RKO (cell line): ENCODE data around the gene SEC63.
"Not testable (repeated sequence)": the region's sequence is repeated elsewhere in the genome, so short reads cannot be mapped to it uniquely, and the experiment has no call there.

Experiments
- DNase-seq: peaks from one replicate; pipeline ENCODE4 v3.0.0-alpha.2; 2016; ENCODE audit warnings: low spot score

The SEC63 gene

DNA sequence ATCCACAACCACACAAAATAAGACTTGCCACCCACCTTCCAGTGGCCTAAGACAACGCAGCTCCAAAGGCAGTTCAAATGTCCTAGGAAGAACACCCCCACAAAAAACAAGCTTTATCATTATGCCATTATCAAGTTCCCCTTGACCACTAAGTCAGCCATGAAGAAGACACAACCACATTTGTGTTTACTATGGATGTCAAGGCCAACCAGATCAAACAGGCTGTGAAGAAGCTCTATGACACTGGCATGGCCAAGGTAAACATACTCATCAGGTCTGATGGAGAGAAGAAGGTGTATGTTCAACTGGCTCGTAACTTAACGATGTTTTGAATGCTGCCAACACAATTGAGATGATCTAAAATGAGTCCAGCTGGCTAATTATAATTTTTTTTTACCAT is 26.1 kb downstream of the SEC63 start:
- no peak for DNase-seq

DNA sequence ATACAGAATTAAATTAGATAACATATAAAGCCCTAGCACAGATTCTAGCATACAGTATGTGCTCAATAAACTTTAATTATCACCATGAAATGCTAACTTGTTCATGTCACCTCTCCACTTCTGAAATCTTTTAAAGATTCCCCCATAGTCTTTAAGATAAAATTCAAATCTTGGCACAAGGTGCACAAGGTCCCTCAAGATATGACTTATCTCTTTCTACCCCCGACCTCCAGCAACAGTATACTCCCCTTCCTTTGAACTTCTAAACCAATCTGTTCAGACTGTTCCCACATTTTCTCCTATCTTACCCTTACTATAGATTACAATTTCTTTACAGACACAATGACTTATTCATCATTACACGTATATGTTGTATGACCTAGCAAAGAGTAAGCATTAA is 29.0 kb downstream of the SEC63 start:
- no peak for DNase-seq

DNA sequence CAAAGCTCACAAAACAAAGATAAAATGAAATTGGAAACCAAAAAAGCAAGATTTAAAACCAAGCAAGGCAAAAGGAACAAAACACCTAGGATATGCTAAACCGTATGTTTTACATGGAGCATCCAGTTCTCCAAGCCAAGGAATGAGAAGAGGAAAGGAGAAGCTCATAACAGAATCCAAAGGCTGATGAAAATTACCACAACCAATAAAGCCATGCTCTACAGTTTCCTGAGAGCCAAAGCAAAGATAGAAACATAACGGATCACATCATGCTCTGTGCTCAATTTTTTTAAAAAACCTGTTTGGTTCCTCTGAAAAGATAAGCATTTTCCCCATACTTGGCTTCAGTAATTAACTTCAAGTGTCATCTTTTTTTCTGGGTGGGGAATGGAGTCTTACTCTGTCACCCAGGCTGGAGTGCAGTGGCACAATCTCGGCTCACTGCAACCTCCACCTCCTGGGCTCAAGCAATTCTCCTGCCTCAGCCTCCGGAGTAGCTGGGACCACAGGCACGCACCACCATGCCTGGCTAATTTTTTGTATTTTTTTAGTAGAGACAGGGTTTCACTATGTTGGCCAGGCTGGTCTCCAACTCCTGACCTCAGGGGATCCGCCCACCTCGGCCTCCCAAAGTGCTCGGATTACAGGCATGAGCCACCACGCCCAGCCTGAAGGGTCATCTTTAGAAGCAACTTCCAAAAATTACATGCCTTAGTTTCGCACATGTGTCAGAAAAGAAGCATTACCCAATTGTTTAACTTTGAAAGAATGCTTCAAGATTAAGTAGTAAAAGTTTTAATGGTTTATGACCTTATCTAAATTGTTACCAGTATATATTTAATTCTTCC is 31.1 kb downstream of the SEC63 start:
- DNase-seq: not testable (repeated sequence)

DNA sequence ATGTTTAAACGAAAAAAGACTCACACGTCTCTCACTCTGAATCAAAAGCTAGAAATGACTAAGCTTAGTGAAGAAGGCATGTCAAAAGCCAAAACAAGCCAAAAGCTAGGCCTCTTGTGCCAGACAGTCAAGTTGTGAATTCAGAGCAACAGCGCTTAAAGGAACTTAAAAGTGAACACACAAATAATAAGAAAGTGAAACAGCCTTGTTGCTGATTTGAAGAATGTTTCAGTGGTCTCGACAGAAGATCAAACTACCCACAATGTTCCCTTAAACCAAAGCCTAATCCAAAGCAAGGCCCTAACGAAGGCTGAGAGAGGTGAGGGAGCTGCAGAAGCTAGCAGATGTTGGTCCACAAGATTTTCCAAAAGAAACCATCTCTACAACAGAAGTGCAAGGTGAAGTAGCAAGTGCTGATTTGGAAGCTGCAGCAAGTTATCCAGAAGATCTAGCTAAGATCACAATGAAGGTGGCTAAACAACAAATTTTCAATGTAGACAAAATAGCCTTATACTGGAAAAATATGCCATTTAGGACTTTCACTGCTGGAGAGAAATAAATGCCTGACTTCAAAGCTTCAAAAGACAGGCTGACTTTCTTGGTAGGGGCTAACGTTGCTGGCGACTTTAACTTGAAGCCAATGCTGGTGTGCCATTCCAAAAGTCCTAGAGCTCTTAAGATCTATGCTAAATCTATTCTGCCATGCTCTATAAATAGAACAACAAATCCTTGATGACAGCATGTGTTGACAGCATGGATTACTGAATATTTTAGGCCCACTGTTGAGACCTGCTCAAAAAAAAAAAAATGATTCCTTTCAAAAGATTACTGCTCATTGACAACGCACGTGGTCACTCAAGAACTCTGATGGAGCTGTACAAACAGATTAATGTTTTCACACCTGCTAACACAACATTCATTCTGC is 40.3 kb downstream of the SEC63 start:
- DNase-seq: no peak

DNA sequence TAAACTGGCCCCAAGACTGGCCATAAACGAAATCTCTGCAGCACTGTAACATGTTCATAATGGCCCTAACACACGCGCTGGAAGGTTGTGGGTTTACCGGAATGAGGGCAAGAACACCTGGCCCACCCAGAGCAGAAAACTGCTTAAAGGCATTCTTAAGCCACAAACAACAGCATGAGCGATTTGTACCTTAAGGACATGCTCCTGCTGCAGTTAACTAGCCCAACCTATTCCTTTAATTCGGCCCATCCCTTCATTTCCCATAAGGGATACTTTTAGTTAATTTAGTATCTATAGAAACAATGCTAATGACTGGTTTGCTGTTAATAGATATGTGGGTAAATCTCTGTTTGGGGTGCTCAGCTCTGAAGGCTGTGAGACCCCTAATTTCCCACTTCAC is 41.0 kb downstream of the SEC63 start:
- not testable (repeated sequence) for DNase-seq

DNA sequence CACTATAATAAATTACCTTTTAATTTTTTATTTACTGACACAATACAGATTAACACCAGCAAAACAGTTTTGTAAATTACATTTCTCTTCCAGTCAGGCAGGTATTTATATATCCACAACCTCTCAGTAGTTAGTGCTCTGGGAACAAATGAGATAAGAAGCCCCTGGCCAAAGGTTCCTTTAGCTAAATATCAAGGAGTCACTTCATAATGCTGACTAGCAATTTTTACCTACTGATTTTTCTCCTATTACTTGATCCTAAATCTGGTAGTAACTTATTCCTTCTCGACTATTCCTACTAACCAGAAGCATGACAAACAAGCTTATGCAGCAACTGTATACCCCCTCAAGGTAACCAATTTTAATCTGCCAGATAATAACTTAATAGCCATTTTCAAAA is 46.3 kb downstream of the SEC63 start:
- no peak for DNase-seq

DNA sequence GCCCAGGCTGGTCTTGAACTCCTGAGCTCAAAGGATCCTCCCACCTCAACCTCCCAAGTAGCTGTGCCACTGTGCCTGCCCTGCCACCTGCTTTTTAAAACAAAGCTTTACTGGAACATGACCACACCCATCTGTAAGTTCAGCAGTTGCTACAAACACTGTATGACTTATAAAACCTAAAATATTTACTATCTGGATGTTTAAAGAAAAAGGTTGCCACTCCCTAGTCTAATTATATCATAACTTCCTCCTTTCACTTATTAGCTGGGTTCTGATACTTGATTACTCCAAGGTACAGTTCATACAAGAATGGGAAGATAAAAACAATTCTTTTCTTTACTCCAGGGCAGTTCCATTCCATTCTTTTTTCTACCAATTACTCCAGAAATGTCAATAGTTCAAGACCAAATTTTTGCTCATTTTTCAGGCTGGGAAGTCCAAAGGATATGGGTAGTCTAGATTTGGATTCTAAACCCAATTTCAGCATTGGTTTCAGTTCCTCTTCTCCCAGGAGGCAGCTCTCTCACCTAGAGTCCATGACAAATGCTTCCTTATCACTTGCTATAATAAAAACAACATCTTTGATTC is 63.1 kb downstream of the SEC63 start:
- DNase-seq: no peak

DNA sequence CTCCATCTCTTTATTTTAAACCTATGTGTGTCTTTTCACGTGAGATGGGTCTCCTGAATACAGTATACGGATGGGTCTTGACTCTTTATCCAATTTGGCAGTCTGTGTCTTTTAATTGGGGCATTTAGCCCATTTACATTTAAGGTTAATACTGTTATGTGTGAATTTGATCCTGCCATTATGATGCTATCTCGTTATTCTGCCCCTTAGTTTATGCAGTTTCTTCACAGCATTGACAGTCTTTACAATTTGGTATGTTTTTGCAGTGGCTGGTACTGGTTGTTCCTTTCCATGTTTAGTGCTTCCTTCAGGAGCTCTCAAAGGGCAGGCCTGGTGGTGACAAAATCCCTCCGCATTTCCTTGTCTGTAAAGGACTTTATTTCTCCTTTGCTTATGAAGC is 67.6 kb downstream of the SEC63 start:
- not testable (repeated sequence) for DNase-seq

DNA sequence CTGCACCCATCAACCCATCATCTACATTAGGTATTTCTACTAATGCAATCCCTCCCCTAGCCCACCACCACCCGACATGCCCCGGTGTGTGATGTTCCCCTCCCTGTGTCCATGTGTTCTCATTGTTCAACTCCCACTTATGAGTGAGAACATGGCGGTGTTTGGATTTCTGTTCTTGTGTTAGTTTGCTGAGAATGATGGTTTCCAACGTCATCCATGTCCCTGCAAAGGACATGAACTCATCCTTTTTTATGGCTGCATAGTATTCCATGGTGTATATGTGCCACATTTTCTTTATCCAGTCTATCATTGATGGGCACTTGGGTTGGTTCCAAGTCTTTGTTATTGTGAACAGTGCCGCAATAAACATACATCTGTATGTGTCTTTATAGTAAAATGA is 72.1 kb downstream of the SEC63 start:
- DNase-seq: not testable (repeated sequence)

DNA sequence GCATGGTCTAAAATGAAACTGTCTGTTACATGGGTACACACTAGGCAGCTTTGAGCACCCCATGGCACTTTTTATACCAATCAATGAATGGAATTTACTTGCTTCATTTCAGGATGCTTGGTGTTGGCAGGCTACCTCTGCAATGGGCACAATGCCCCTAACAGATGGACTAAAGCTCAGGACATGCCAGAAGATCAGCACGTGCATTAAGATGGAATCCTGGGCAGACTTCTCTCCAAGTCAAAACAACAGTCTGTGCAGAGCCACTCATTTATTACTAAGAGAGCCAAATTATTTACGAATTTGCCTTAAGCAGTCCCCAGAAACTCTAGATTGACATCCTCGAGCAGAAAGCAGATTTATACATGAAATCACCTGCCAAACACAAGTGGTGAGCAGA is 78.1 kb downstream of the SEC63 start:
- no peak for DNase-seq

DNA sequence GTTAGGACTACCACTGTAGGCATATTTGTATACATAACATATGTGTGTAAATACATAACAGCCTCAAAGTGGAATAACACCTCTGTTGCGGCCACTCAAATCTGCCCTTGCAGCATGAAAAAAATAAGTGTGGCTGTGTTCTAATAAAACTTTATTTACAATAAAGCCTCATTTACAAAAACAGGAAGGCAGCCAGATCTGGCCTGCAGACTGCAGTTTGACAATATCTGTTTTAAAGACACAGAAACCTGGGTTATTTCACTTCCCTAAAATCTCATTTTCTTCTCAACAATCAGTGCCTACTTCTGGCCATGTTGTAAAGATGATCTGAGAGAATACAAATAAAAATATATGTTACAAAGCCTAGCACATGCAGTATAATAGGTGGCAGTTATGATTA is 80.0 kb downstream of the SEC63 start:
- no peak for DNase-seq

DNA sequence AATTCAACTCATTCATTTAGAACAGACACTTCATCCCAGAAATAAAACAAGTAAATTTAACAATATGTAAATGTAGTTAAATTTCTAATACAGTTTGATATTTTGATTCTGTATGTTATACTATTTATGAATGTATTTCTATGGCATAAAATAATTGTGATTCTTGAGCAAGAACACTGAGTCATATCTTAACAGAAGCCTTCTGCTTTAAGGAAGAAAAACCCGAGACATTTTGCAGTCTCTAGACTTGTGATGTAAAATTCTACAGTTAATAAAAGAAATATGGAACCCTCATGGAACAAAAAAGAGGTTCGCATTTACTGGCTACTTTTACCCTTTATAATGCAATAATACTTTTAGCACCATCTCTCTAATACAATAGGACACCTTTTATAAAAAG is 86.0 kb downstream of the SEC63 start:
- no peak for DNase-seq

DNA sequence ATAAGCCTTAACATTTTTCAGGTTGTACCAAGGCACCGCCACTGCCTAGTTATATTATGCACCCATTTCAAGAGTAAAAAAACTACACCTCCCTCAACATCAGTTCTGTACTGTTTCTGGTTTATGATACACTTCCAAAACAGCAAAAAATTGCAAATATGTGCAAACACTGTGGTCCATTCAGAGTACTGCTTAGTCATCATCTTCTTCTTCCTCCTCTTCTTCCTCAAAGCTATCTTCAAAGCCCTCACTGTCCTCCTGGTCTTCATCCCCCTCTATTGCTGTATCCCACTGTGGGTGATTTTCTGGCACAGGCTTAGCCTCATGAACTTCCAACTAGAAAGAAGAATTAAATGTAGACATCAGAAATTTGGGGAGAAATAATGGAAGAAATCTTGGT is 86.5 kb downstream of the SEC63 start:
- DNase-seq: not testable (repeated sequence)

DNA sequence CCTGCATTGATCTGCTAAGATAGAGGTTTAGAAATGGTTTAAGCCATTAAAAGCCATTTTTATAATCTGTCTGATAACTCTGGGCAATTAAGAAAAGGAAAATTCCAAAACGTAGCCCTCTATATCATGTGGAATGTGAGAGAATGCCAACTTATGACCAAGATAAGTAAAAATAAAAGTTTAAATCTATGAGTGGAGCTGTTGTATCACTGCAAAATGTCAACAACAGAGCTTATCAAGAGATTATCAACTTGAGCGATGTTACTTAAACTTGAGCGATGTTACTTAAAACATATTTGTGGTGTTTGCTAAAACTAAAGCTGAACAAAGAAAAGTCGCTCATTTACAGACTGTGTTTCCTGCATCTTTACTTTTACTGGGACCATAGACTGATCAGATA is 87.0 kb downstream of the SEC63 start:
- DNase-seq: no peak

DNA sequence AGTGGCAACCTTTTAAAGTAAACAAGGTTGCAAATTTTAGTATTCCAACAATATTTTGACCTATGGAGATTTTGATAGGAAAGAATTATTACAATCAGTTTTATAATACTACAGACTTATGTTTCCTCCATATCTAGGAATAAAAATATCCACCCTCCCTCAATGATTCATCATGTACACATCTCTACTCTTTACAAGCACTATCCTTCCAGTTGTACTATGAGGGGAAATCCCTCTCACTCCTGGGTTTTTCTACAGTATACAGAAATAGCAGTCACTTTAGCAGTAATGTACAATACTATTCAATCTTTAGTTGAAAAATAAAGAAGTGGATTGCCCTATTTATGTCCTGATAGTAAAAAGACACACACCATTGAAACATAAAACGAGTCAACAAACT is 87.6 kb downstream of the SEC63 start:
- no peak for DNase-seq

DNA sequence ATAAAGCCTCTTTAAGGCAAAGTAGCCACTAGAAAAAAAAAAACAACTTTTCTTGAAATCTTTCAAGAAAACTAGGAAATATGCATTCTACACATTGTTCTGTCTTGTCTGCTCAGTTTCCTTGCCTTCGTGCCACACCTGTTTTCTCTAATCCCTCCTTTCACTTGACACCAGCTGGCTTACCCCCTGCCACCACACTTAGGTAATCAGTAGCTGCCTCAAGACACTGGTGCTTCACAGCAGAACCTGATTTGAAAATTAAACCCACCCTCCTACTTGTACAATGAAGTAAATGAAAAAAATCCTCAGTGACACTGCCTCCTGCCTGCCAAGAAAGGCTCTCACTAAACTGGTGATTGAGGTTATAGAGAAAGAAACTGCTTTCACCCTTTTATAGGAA is 88.1 kb downstream of the SEC63 start:
- DNase-seq: no peak

DNA sequence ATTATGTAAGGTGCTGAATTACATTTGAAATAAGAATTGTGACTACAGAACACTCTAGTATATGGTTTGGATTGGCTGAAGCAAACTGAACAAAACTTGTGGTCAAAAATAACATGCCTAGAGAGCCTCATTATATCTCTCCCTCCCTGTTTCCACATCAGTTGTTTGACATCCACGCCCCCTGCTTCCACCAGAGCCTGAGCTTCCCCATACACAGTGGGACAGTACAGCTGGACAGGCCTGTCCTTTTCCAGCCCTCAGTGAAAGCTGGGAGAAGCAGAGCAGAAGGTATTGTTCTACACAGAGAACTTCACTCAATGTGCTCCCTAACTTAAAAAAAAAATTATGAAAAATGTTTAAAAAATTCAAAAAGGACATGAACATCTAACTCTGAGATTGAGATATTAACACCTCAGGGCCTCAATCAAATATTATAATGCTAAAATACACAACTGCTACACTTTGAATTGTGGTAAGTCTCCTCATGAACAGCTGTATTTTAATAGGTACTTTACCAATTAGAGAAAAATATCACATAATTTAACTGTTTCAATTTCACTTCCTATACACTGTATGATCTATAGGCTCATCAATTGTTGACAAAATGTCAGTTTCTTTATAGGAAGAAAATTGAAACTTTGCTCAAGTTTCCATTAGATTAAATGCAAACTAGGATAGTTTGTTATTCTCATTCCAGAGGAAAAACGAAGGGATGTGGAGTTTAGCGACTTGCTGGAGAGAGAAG is 89.0 kb downstream of the SEC63 start:
- DNase-seq: no peak

DNA sequence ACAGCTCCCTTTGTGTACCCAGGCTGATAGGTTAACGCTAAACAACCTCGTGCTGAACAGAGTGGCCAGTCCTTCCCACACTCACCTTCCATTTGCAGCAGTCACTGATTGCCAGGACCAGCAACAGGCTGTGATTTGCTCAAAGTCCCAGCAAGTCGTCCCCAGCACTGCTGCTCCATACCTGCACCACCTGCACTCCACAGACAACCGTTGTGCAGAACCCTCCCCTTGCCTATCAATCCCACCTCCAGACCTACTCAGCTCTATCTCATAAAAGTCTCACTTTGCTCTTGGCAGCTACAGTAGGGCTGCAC is 90.7 kb downstream of the SEC63 start:
- no peak for DNase-seq

DNA sequence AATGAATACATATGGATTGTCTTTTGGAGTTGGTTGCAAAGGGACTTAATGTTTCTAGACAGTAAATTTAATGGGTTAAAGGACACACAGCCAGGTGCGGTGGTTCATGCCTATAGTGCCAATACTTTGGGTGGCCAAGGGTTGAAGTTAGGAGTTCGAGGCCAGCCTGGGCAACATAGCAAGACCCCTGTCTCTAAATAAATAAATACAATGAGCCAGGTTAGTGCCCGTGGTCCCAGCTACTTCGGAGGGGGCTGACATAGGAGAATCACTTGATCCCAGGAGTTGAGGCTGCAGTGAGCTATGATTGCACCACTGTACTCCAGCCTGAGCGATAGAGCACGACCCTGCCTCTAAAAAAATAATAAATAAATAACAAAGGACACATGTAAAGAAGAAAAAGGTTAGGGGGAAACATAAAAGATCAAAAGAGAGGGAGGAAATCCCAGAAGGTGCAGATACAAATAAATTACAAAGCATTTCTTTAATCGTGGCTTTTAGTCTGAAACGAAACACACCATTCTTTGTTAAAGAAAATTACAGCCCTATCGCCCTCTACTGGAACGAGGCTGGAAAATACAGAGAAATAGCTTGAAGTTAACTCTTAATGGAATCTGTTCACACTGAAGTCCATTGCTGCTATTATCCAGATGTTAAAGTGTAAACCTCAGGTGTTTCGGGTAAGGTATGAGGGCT is 91.3 kb downstream of the SEC63 start:
- DNase-seq: peak; percentile 41

DNA sequence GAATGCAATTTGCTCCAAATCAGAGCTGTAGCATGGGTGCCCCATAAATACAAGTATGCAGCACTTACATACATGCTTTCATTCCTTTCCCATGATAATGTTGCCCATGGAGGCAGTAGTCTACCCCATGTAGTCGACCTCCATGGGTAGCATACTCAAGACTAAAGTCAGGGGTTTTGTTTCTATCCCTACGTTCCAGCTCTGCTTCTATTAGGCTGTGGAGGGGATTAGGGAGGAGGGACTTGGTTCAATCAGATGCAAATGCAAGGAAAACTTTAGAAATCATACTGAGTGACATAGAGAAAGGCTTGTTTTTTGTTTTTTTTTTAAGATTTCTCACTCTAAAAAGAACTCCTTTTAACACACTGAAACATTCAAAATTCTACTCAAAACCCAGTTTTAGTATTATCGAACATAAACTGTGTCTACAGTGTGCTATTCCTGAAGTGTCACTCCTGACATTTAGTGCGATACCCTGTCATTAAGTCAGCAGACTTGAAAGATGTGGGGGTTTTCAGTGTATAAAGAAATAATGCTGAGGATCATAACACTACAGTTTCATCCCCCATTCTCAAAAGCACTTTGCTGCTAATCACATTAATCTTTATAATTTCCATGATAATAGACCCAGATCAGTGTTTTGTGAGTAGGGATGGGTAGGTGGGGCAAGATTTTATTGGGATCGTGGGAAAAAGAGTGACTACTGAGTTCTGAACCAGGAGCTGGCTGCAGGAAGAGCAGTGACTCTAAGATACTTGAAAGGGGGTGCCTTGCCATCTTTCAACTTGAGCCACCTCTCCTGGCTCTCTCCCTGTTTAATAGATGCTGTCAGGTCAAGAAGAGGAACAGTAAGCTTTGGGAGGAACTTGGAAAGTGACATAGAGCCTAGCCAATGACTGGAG is 93.5 kb downstream of the SEC63 start:
- DNase-seq: no peak

DNA sequence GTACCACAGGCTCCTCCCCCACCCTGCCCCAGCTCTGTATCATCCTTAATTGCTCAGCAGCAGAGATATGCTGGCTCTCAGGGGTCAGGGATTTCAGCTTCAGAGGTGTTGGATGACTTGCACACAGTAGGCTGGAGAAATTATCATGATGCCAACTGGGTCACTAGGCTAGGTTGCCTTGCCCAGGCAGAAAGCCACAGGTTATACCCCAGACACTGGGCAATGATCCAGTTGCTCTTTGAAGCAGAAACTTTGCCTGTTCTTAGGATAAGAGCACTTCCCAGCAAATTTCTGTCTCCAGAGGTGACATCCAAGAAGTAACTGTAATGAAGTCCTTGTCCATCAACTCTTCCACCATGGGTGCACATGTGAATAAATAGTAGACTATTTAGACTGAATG is 95.6 kb downstream of the SEC63 start:
- DNase-seq: no peak
